GM10266 (cell line): ENCODE data around the gene DDX42.
"Not testable (repeated sequence)": the region's sequence is repeated elsewhere in the genome, so short reads cannot be mapped to it uniquely, and the experiment has no call there.

ENCODE experiments used
- DNase-seq: peaks from one replicate; pipeline ENCODE4 v3.0.0; 2012; ENCODE audit errors: extremely low spot score
- TF ChIP-seq, protein P1 (sequence below): IDR thresholded peaks from 2 replicates; pipeline ENCODE4 v1.5.1; 2012; ENCODE audit warnings: mild to moderate bottlenecking, low read depth; ENCODE audit not compliant: control insufficient read depth, insufficient read depth; ENCODE audit errors: missing control alignments

The DDX42 gene

DNA sequence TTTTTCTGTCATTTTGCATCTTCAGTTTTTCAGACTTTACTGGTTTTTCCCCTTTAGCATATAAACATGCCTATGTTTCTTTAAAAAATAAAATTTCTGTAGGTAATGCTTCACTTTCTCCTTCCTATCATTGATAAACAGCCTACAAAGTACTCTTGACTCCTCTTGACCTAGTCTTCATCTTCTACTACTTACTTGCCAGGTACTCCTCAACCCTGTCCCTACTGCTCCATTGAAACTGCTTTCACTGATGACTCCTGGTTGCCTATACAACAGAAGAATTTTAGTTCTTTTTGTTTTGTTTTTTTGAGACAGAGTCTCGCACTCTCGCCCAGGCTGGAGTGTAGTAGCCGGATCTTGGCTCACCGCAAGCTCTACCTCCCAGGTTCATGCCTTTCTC lies 7.0 kb downstream of the DDX42 start:
- TF ChIP-seq, protein P1, sequence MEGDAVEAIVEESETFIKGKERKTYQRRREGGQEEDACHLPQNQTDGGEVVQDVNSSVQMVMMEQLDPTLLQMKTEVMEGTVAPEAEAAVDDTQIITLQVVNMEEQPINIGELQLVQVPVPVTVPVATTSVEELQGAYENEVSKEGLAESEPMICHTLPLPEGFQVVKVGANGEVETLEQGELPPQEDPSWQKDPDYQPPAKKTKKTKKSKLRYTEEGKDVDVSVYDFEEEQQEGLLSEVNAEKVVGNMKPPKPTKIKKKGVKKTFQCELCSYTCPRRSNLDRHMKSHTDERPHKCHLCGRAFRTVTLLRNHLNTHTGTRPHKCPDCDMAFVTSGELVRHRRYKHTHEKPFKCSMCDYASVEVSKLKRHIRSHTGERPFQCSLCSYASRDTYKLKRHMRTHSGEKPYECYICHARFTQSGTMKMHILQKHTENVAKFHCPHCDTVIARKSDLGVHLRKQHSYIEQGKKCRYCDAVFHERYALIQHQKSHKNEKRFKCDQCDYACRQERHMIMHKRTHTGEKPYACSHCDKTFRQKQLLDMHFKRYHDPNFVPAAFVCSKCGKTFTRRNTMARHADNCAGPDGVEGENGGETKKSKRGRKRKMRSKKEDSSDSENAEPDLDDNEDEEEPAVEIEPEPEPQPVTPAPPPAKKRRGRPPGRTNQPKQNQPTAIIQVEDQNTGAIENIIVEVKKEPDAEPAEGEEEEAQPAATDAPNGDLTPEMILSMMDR, result no peak
- no peak for DNase-seq

DNA sequence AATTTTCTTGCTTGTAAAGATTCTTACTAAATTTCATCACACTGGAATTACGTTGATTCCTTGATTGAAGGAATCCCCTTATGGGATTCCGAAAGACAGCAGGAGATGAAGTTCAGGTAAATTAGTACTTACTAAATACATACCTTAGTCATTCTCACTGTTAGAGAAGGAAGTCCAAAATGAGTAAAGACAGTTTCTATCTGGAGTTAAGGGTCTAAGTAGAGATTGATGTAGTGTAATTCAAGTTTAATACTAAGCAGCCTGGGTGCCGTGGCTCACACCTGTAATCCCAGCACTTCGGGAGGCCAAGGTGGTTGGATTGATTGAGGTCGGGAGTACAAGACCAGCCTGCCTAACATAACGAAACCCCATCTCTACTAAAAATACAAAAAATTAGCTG lies 9.6 kb downstream of the DDX42 start:
- no peak for DNase-seq
- TF ChIP-seq, protein P1, result no peak

DNA sequence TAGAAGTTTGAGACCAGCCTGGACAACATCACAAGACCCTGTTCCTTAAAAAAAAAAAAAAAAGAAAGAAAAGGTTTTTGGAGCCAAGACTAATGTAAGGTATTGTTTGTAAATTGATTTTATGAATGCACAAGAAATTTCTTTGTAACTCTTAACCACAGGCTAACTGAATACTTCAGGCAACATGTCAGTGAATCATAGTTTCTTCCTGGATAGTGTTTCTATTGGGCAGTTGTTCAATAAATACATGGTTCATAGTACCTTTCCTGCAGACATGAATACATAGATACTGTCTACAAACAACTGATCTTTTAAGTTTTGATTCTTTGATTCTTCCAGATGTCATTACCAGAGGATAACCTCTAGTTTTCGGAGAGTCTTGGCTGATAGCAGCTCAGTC lies 11.6 kb downstream of the DDX42 start:
- TF ChIP-seq, protein P1, result no peak
- DNase-seq, result no peak

DNA sequence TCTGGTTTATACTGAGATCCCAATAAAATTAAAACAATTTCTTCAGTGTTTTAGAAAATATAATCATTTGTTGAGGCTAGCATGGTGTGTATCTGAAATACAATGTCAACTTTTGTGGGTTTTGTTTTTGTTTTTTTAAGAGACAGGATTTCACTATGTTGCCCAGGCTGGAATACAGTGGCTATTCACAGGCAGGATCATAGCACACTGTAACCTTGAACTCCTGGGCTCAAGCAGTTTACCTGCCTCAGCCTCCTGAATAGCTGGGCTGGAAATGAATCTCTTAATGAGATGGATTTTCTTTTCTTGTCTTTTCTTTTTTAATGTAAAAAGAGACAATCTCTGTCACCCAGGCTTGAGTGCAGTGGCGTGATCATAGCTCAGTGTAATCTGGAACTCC lies 12.1 kb downstream of the DDX42 start:
- DNase-seq, result no peak

DNA sequence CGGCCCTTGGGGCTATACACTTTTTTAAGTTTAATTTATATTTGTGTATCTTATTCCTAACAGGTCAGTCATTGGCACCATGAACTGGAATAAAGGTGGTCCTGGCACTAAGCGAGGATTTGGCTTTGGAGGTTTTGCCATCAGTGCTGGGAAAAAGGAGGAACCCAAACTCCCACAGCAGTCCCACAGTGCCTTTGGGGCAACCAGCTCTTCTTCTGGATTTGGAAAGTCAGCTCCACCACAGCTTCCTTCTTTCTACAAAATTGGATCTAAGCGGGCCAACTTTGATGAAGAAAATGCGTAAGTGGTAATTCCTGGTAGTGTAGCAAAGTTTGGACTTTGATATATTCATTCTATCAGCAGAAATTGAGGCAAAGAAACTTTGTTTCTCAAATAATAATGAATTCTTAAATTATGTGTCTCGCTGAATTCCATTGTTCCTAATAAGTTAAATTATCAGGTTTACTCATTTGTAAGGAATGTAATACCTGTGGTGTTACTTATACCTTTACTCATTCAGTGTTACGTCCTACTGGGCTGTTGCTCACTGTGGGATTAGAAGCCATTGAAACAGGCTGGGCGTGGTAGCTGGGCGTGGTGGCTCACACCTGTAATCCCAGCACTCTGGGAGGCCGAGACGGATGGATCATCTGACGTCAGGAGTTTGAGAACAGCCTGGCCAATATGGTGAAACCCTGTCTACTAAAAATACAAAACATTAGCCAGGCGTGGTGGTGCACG lies 13.2 kb downstream of the DDX42 start:
- DNase-seq, result no peak
- TF ChIP-seq, protein P1, result no peak

More for the DNA sequence above, 12.1 kb downstream of the DDX42 start:
- TF ChIP-seq, protein P1, result no peak

DNA sequence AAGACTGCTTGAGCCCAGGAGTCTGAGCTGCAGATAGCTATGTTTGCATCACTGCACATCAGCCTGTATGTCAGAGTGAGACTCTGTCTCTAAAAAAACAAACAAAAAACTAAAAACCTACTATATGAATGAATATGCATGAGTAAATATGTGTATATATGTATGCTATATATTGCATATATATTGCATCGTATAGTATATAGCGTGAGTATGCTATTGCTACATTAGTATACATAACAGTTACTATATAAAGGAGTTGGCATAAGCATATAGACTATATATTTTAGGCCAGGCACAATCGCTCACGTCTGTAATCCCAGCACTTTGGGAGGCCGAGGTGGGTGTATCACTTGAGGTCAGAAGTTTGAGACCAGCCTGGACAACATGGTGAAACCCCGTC lies 16.1 kb downstream of the DDX42 start:
- TF ChIP-seq, protein P1, result no peak
- DNase-seq, result no peak

GRCh38 chr17:63792055-63792729 lies 18.2 kb downstream of the DDX42 start:
- TF ChIP-seq, protein P1, result no peak
- no peak for DNase-seq

- not testable (repeated sequence) for DNase-seq
These were observed 22.4 kb downstream of the DDX42 start for GRCh38 chr17:63796375-63796774.
